GM19328 (cell line): ENCODE data around the gene USP14.

Experiments
- ATAC-seq: cut with Tn5 transposase; IDR thresholded peaks from one replicate; pipeline ENCODE4 v1.9.1; 2021; ENCODE audit warnings: mild to moderate bottlenecking, moderate library complexity; ENCODE audit not compliant: unreplicated experiment

USP14 gene

GRCh38 chr18:225745-226144, 67.4 kb downstream of the USP14 start:
- ATAC-seq = no peak

GRCh38 chr18:227374-227773, 69.0 kb downstream of the USP14 start:
- ATAC-seq = no peak

GRCh38 chr18:227902-228301, 69.5 kb downstream of the USP14 start:
- no peak for ATAC-seq

- no peak for ATAC-seq
These were observed 70.2 kb downstream of the USP14 start for GRCh38 chr18:228586-228985.

GRCh38 chr18:231563-231962, 73.2 kb downstream of the USP14 start:
- no peak for ATAC-seq

GRCh38 chr18:240175-240574, 81.8 kb downstream of the USP14 start:
- no peak for ATAC-seq

- ATAC-seq = no peak
These were observed 87.0 kb downstream of the USP14 start for GRCh38 chr18:245282-245847.

- no peak for ATAC-seq
These were observed 89.7 kb downstream of the USP14 start for GRCh38 chr18:248053-248452.

GRCh38 chr18:250685-251084, 92.3 kb downstream of the USP14 start:
- ATAC-seq = no peak

- no peak for ATAC-seq
These were observed 93.2 kb downstream of the USP14 start for GRCh38 chr18:251572-251971.

GRCh38 chr18:253121-253520, 94.8 kb downstream of the USP14 start:
- no peak for ATAC-seq

- ATAC-seq = no peak
These were observed 96.8 kb downstream of the USP14 start for GRCh38 chr18:255171-255570.

GRCh38 chr18:260547-260946, 102.2 kb downstream of the USP14 start:
- ATAC-seq = no peak

- ATAC-seq = no peak
These were observed 103.2 kb downstream of the USP14 start for GRCh38 chr18:261398-262073.
